ENCODE measurements around the gene MIEN1.
"Not testable (repeated sequence)": the region's sequence is repeated elsewhere in the genome, so short reads cannot be mapped to it uniquely, and the experiment has no call there.

The MIEN1 gene

DNA sequence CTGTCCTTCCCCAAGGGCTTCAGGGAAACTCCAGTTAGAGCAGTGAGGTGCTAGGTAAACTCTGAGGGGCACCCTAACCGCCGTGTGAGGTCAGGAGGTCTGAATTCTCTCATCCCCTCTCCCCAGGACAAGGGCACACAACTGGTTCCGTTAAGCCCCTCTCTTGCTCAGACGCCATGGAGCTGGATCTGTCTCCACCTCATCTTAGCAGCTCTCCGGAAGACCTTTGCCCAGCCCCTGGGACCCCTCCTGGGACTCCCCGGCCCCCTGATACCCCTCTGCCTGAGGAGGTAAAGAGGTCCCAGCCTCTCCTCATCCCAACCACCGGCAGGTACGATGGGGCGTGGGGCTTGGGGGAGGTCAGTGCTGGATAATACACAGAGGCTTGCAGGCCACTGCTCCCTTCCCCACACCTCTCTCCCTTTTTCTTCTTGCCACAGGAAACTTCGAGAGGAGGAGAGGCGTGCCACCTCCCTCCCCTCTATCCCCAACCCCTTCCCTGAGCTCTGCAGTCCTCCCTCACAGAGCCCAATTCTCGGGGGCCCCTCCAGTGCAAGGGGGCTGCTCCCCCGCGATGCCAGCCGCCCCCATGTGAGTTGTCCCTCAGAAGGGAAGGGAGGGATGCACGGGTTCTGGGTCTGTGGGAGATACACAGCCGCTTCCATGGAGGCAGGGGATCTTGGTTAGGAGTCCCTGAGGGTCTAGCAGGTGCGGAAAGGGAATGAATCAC, 12.0 kb upstream of the MIEN1 start:
- DNase-seq (ENCODE audit: low read depth in 3 of 3, low spot score in 1 of 3): no peak

DNA sequence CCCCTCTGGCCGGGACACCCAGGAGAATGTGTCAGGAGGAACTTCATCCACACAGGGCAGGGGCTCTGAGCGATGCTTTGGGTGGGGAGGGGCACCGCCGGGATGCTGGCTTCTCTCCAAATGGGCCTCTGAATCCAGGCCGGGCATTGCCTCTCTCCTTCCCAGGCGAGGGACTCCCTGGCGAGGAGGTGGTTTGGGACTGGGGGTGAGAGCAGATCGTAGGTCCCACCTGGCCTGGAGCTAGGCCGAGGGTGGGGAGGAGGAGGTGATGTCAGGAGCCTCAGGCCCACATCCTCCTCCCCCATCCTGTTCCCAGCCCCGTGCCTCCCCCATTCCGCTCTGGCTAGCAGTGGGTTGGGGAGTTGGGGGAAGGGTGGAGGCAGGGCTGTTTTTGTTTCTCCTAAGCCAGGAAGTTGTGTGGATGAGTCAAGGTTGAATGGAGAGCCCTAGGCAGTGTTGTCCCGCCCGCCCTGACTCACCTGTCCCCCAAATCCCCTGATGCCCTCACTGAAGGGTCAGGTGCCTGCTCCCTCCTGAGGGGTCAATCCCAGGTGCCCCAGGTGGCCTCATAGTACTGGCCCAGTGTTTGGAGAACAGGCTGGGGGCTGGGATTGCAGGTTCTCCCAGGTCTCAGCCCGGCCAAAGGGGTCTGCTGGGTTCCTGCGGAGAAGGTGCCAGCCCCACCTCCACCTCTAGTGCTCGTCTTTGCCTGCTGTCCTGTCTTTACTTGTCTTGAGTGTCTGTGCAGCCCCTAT, 10.2 kb upstream of the MIEN1 start:
- DNase-seq (ENCODE audit: low read depth in 3 of 3, low spot score in 1 of 3): no peak

DNA sequence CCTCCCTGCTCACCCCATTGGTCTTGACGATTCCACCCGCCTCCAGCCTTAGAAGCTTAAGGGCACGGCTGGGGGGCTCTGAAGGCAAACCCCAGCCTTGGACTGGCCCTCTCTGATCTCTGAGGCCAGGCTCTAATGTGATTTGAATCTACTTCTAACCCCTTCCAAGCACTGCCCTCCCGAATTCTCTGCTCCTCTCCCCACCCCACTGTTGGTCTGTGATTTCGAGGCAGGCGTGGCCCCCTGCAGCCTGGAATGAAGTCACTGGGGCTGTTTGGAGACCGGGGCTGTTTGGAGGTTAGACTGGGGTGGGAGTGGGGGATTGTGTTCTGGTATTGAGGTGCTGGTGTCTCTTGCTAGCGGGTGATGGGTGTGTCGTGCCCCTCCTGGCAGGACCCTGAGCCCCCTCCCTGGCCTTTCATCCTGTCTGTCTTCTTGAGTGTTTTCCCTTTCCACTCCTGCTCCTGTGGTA, 9.6 kb upstream of the MIEN1 start:
- DNase-seq (ENCODE audit: low read depth in 3 of 3, low spot score in 1 of 3): no peak

DNA sequence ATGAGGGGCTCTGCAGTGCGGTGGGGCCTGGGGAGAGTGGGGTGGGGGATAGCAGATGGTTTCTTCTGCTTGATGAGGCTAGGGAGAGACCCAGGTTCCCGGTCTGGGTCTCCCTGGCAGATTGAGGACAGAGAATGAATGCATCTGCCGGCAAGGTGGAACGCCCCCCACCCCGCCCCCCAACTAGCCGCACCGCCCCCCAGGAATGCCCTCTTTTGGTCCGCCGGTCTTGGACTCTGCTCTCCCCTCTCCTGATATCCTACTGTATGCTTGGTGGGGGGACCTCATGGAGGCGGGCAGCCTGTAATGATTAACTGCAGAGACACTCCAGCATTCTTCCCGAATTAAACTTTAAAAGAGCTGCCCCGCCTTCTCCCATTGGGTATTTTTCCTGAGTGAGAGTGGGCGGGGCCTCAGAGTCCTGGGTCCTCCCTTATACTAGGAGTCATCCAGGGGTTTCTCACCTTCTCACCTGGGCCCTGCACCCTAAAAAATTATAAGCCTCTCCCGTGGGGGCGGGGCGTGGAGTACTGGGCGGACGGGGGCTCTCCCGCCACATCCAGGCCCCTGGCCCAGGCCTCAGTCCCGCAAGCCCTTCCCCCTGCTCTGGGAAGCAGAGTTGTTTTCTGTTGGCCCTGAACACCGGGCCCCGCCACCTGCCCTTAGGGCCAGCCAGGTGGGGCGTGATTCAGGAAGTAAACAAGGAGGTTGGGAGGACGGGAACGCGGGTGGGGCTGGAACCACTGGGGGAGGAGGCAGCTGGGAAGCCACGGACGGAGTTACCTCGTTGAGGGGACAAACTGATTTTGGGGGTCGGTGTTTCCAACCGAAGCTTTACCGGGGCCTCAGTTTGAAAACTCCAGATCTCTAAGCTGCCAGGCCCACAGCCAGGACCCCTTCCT, 8.9 kb upstream of the MIEN1 start:
- no peak for DNase-seq (ENCODE audit: low read depth in 3 of 3, low spot score in 1 of 3)

DNA sequence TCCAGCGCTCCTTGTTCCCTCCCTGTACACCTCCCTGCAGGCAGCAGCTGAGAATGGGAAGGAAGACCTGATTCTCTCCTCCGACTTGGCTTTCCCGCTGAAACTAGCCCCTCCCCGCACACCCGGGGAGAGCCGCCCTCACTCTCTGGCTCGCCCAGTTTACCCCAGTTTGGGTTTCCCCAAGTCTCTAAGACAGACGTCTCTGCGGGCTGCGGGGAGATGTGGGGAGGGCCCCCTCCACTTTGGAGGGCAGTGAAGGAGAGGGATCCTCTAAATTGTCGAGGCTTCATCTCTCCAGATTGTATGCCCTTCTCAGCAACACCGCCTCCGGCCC, 8.2 kb upstream of the MIEN1 start:
- DNase-seq (ENCODE audit: low read depth in 3 of 3, low spot score in 1 of 3): peak in 1 of 3 donors; percentile 30

DNA sequence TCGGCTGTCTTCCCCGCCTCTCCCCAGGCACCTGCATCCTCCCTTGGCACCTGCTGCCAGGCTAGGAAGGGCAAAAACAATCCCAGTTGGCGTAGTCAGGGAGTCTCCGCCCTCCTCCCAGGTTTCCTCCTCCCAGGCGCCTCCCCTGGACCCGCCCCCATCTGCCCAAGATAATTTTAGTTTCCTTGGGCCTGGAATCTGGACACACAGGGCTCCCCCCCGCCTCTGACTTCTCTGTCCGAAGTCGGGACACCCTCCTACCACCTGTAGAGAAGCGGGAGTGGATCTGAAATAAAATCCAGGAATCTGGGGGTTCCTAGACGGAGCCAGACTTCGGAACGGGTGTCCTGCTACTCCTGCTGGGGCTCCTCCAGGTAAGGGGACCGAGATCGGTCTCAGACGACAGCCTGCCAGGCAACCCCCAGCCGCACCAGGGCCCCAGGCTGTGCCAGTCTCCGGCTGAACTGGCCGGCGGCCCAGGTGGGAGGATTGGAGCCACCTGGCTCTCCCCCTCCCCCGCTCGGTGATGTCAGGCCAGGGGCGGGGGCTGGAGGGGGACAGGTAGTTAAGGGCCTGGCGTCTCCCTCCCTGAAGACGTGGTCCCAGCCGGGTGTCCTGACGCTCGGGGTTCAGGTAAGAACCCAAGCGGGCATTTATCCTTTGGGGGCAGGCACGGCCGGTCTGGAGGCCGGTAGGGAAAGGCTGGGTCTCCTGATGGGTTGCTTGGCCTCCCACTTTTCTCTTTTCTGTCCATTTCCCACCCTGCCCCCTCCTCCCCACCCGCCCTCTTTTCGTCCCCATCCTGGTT, 7.6 kb upstream of the MIEN1 start, which contains the start of gene GRB7:
TSS of gene GRB7 (plus strand) at position 179 of the 808 bp plus-strand sequence. CDS start 4,364 bp downstream, outside the sequence.
- DNase-seq (ENCODE audit: low read depth in 3 of 3, low spot score in 1 of 3): no peak

DNA sequence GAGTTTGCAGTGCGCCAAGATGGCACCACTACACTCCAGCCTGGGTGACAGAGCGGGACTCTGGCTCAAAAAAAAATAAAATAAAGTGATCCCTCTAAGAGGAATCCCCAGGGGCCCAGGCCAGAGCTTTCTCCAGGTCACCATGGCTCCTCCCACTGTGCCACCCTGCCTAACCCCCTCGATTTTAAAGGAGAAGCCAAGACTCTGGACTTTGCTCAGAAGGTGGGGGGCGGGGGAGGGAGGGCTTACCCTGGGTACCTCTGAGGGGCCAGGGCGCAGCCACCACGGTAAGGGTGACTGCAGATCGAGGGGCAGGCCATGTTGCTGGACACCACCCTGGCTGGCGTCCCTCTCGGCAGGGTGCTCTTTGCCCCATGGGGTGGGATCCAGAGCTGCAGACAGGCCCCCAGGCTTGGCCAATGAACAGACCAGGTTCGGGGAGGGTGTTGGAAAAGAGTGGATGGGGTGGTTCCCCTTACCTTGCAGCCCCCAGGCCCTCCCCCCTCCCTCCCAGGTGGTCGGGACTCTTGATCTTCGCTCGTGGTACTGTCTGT, 7.0 kb upstream of the MIEN1 start:
- no peak for DNase-seq (ENCODE audit: low read depth in 3 of 3, low spot score in 1 of 3)

DNA sequence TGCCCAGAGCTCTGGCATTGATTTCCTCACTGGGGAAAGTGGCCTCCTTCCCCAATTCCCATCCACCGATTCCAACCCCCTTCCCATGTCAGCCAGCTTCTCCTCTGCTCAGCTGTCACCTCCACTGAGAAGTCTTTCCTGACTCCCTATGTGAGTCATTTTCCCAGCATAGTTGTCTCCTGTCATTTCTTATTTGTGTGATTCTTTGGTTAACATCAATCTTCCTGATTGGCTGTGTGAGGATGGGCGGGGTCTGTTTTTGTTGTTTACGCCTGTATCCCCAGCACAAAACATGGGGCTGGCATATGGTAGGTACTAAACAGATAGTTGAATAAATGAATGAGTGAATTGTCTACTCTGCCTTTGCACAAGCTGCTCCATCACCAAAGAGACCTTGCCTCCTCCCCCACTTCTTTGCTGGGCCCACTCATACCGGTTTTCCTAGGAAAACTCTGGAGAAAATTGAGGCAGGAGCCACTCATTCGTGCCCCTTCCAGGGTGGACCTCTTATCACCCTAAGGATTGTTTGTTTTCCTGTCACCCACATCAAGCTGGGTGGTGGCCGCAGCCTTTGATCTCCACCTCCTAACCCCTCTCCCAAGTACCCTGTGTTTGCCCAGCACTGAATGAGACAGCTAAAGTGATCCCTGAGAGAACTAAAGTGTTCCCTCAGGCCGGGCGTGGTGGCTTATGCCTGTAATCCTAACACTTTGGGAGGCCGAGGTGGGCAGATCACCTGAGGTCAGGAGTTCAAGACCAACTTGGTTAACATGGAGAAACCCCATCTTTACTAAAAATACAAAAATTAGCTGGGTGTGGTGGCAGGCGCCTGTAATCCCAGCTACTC, 6.2 kb upstream of the MIEN1 start:
- no peak for DNase-seq (ENCODE audit: low read depth in 3 of 3, low spot score in 1 of 3)

DNA sequence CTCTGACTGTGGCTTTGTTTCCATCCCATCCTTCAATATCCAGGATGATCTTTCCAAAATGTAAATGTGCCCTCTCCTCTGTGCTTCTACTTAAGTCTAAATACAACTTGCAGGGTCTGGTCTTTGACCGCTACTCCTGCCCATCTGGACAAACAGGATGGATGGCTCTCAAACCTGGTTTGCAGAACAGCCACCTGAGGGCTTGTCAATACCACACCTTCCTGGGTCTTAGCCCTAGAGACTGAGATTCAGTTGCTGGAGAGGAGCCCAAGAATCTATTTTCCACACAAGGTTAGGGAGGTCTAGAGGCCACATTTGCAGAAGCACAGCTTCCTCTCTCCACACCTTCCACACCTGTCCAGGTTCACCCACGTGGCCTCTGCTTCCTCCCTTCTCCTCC, 5.5 kb upstream of the MIEN1 start:
- no peak for DNase-seq (ENCODE audit: low read depth in 3 of 3, low spot score in 1 of 3)

DNA sequence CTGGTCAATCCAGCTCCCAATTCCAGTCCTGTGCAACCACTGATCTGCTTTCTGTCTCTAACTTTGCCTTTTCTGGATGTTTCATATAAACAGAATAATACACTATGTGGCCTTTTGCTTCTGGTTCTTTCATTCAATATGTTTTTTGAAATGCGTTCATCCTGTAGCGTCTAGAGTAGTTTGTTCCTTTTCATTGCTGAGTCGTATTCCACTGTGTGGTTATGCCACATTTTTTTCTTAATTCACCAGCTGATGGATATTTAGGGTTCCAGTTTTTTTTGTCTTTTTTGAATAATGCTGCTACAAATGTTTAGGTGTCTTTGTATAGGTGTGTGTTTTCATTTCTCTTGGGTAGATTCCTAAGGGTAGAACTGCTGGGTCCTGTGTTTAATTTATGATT, 2.3 kb upstream of the MIEN1 start:
- DNase-seq (ENCODE audit: low read depth in 3 of 3, low spot score in 1 of 3): no peak

DNA sequence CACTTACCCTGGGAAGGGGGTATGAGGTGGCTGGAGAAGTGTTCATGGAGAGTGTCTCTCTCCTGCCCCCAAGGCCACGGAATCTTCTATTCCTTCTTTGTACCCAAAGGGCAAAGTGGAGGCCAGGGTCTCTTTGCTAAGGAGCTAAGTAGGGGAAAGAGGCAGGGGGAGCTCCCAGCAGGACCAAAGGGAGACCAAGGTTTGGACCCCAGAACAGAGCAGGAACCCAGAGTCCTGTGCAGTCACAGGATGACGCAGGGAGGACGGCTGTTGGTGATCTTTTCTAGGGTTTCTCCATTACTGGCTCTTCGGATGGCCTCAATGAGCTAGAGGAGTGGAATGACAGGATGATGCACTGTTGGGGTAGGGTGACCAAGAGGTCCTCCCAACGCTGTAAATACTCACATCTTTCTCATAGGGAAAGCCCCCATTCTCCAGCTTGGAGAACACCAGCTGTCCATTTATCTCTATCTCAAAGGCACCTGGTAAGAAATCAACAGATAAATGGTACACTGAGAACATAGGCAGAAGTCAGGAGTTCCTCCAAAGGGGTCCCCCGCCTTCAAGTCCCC, 966 bp downstream of the MIEN1 start:
- no peak for DNase-seq (ENCODE audit: low read depth in 3 of 3, low spot score in 1 of 3)

DNA sequence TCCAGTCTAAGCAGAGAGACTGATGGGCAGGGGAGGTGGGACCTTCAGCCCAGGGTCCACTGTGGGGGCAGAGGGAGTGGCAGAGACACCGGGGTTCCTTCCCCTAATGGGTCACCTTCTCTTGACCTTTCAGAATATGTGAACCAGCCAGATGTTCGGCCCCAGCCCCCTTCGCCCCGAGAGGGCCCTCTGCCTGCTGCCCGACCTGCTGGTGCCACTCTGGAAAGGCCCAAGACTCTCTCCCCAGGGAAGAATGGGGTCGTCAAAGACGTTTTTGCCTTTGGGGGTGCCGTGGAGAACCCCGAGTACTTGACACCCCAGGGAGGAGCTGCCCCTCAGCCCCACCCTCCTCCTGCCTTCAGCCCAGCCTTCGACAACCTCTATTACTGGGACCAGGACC, 2.8 kb downstream of the MIEN1 start:
- no peak for DNase-seq (ENCODE audit: low read depth in 3 of 3, low spot score in 1 of 3)

DNA sequence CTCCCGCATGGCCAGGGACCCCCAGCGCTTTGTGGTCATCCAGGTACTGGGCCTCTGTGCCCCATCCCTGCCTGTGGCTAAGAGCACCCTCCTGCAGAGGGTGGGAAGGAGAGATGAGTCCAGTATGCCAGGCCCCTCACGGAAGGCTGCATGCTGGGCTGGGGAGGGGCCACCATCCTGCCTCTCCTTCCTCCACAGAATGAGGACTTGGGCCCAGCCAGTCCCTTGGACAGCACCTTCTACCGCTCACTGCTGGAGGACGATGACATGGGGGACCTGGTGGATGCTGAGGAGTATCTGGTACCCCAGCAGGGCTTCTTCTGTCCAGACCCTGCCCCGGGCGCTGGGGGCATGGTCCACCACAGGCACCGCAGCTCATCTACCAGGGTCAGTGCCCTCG, 3.7 kb downstream of the MIEN1 start:
- no peak for DNase-seq (ENCODE audit: low read depth in 3 of 3, low spot score in 1 of 3)

DNA sequence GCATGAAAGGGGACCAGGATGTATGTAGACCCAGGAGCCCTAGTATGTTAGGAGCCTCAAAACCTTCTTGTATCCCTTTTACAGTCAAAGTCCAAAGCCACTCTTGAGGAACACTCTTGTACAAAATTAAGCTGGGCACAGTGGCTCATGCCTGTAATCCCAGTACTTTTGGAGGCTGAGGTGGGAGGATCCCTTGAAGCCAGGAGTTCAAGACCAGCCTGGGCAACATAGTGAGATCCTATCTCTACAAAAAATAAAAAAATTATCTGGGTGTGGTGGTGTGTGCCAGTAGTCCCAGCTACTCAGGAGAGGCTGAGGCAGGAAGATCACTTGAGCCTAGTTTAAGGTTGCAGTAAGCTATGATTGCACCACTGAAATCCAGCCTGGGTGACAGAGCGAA, 4.4 kb downstream of the MIEN1 start:
- DNase-seq (ENCODE audit: low read depth in 3 of 3, low spot score in 1 of 3): not testable (repeated sequence)

DNA sequence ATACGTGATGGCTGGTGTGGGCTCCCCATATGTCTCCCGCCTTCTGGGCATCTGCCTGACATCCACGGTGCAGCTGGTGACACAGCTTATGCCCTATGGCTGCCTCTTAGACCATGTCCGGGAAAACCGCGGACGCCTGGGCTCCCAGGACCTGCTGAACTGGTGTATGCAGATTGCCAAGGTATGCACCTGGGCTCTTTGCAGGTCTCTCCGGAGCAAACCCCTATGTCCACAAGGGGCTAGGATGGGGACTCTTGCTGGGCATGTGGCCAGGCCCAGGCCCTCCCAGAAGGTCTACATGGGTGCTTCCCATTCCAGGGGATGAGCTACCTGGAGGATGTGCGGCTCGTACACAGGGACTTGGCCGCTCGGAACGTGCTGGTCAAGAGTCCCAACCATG, 5.6 kb downstream of the MIEN1 start:
- no peak for DNase-seq (ENCODE audit: low read depth in 3 of 3, low spot score in 1 of 3)

DNA sequence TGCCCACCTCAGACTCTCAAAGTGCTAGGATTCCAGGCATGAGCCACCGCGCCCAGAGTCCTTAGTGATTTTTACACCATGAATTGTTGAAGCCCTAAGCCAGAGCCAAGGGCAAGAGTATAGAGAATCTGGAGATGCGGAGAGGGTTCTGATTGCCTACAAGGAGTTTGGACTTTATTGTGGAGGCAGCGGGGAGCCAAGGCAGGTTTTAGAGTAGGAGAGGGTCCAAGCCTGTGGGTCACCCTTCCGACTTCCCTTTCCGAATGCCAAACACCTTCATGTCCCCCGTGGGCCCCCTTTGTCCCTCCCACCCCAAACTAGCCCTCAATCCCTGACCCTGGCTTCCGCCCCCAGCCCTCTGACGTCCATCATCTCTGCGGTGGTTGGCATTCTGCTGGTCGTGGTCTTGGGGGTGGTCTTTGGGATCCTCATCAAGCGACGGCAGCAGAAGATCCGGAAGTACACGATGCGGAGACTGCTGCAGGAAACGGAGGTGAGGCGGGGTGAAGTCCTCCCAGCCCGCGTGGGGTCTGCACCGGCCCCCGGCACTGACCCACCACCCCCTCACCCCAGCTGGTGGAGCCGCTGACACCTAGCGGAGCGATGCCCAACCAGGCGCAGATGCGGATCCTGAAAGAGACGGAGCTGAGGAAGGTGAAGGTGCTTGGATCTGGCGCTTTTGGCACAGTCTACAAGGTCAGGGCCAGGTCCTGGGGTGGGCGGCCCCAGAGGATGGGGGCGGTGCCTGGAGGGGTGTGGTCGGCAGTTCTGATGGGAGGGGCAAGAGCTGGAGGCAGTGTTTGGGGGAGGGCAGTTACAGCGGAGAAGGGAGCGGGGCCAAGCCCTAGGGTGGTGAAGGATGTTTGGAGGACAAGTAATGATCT, 7.1 kb downstream of the MIEN1 start:
- no peak for DNase-seq (ENCODE audit: low read depth in 3 of 3, low spot score in 1 of 3)

DNA sequence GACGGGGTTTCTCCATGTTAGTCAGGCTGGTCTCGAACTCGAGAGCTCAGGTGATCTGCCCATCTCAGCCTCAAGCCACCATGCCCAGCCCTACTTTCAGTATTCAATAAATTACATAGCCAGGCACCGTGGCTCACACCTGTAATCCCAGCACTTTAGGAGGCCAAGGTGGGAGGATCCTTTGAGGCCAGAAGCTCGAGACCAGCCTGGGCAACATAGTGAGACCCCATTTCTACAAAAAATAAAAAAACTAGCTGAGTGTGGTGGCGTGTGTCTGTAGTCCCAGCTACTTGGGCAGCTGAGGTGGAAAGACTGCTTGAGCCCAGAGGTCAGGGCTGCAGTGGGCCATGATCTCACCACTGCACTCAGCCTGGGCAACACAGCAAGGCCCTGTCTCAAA, 8.2 kb downstream of the MIEN1 start:
- no peak for DNase-seq (ENCODE audit: low read depth in 3 of 3, low spot score in 1 of 3)
